Fibroblast of lung (primary cell): ENCODE data around the gene IDI1. TPM values are rescaled to one million over a fixed set of nuclear protein-coding genes. Genes with fewer than 3 reads are reported as not detected.
A peak's percentile ranks its signal among the peaks of the same experiment; 100 is the strongest.
"Not testable (repeated sequence)": the region's sequence is repeated elsewhere in the genome, so short reads cannot be mapped to it uniquely, and the experiment has no call there.

Experiments used
- DNase-seq, 2 donors: peaks; one replicate each; pipeline versions ENCODE4 v3.0.0 to v3.0.0-alpha.2; 2010; ENCODE audit warnings: low read depth in 2 of 2
- H2AFZ ChIP-seq: 2 replicates; pipeline ENCODE4 v1.5.1; 2012; ENCODE audit warnings: low read length, control low read depth, inconsistent platforms
- H3K27ac ChIP-seq: 2 replicates; pipeline ENCODE4 v1.5.1; 2011; ENCODE audit warnings: low read length, control low read depth; ENCODE audit not compliant: insufficient read depth
- H3K27me3 ChIP-seq: 2 replicates; pipeline ENCODE4 v1.5.1; 2011; ENCODE audit warnings: mild to moderate bottlenecking, low read length; ENCODE audit not compliant: control insufficient read depth, insufficient read depth
- H3K36me3 ChIP-seq: 2 replicates; pipeline ENCODE4 v1.5.1; 2011; ENCODE audit warnings: low read length; ENCODE audit not compliant: control insufficient read depth, insufficient read depth
- H3K4me1 ChIP-seq: 2 replicates; pipeline ENCODE4 v1.5.1; 2011; ENCODE audit warnings: low read length; ENCODE audit not compliant: control insufficient read depth, insufficient read depth; ENCODE audit errors: extremely low read depth
- H3K4me2 ChIP-seq: 2 replicates; pipeline ENCODE4 v1.5.1; 2011; ENCODE audit warnings: low read length, control low read depth; ENCODE audit not compliant: insufficient read depth; ENCODE audit errors: extremely low read depth
- H3K4me3 ChIP-seq, 4 experiments: fragments of 200-600 bp in 1 of 4; sonication (generic) in 1 of 4; replicated peaks in 1 of 4; 2 replicates each; pipeline ENCODE4 v1.5.1; 2011 to 2016; ENCODE audit warnings: low read length in 4 of 4, low read depth in 3 of 4, mild to moderate bottlenecking in 3 of 4, control low read depth in 2 of 4, inconsistent platforms in 1 of 4, mixed read lengths in 1 of 4; ENCODE audit not compliant: insufficient read depth in 1 of 4; ENCODE audit errors: control extremely low read depth in 1 of 4
- H3K79me2 ChIP-seq: 2 replicates; pipeline ENCODE4 v1.5.1; 2012; ENCODE audit warnings: mild to moderate bottlenecking, low read length, inconsistent platforms; ENCODE audit not compliant: control insufficient read depth, insufficient read depth
- H3K9ac ChIP-seq: 2 replicates; pipeline ENCODE4 v1.5.1; 2011; ENCODE audit warnings: mild to moderate bottlenecking, low read length, control low read depth; ENCODE audit not compliant: insufficient read depth
- H3K9me3 ChIP-seq: 2 replicates; pipeline ENCODE4 v1.5.1; 2012; ENCODE audit warnings: low read depth, low read length; ENCODE audit not compliant: control insufficient read depth, insufficient read depth
- H4K20me1 ChIP-seq: 2 replicates; pipeline ENCODE4 v1.5.1; 2011; ENCODE audit warnings: low read length; ENCODE audit not compliant: control insufficient read depth, insufficient read depth; ENCODE audit errors: extremely low read depth
- CTCF ChIP-seq, 2 donors: IDR thresholded peaks in 1 of 2; conservative IDR thresholded peaks in 1 of 2; 1 replicate in 1 of 2; 2 replicates in 1 of 2; pipeline ENCODE4 v1.5.1; 2011 to 2012; ENCODE audit warnings: low read length in 2 of 2, control low read depth in 1 of 2, inconsistent platforms in 1 of 2, low read depth in 1 of 2, mild to moderate bottlenecking in 1 of 2
- EZH2 ChIP-seq: IDR thresholded peaks from 2 replicates; pipeline ENCODE4 v1.5.1; 2012; ENCODE audit warnings: low read length, control low read depth, mild to moderate bottlenecking; ENCODE audit errors: missing control alignments
- polyA plus RNA-seq, 2 donors: library from polyadenylated mRNA; depleted of rRNA in 1 of 2; stranded (reverse) in 1 of 2; unstranded in 1 of 2; fragments of >200 nt; gene quantifications; 2 replicates each; pipeline ENCODE4 v1.2.1, GENCODE V29; 2011 to 2012; ENCODE audit warnings: missing spikeins in 1 of 2
- total RNA-seq: library from RNA; depleted of rRNA; stranded (reverse); fragments of >200 nt; gene quantifications from 2 replicates; pipeline ENCODE4 v1.2.1, GENCODE V29; 2014

Gene IDI1
- total and polyA plus RNA-seq, 2 donors (not counting 1 experiment from before 2014, with no cell fraction given): 156 to 202 TPM

- Histone ChIP-seq H3K9ac (no peak overlapping the region), H3K36me3 (peaks cover 3% of the 10 kb centered on the region), H3K4me1 (no peaks in the 10 kb centered on the region), H3K27me3 (no peaks in the 10 kb centered on the region), H3K27ac (no peak overlapping the region), H2AFZ (no peak overlapping the region), H3K9me3 (no peaks in the 10 kb centered on the region), H4K20me1 (no peaks in the 10 kb centered on the region), H3K4me2 (no peak overlapping the region), H3K4me3 (no peak overlapping the region), H3K79me2 (peaks cover 4% of the 10 kb centered on the region)
- TF ChIP-seq CTCF (conservative IDR thresholded peaks at IDR 0.05 in 1 of 2, IDR thresholded peaks at IDR 0.05 in 1 of 2; ENCODE audit: low read depth in 1 of 2, low read length in 2 of 2) (no peak), EZH2 (no peak)
- DNase-seq: peak; percentile 26 to 51
Measured at GRCh38 chr10:1070919-1071318, 22.0 kb upstream of the IDI1 start.

GRCh38 chr10:1068380-1069361, 19.8 kb upstream of the IDI1 start:
- Histone ChIP-seq H3K79me2 (peaks cover 4% of the 10 kb centered on the region), H4K20me1 (no peaks in the 10 kb centered on the region), H3K36me3 (peaks cover 1% of the 10 kb centered on the region), H3K4me2 (no peak overlapping the region), H3K4me1 (no peaks in the 10 kb centered on the region), H3K27ac (no peak overlapping the region), H2AFZ (no peak overlapping the region), H3K27me3 (no peaks in the 10 kb centered on the region), H3K9ac (no peak overlapping the region), H3K4me3 (no peak overlapping the region), H3K9me3 (no peaks in the 10 kb centered on the region)
- TF ChIP-seq EZH2: no peak
- no peak for TF ChIP-seq CTCF (conservative IDR thresholded peaks at IDR 0.05 in 1 of 2, IDR thresholded peaks at IDR 0.05 in 1 of 2; ENCODE audit: low read depth in 1 of 2, low read length in 2 of 2)
- DNase-seq: no peak

GRCh38 chr10:1066734-1067133, 17.8 kb upstream of the IDI1 start:
- H4K20me1 ChIP-seq, H3K4me2 ChIP-seq, H3K9me3 ChIP-seq, H3K4me3 ChIP-seq, H3K27me3 ChIP-seq, DNase-seq, H3K4me1 ChIP-seq, H3K36me3 ChIP-seq, H3K27ac ChIP-seq, H2AFZ ChIP-seq, H3K9ac ChIP-seq: not testable (repeated sequence)
- H3K79me2 ChIP-seq: peaks cover 15% of the 10 kb centered on the region
